Endothelial cell of umbilical vein (primary cell): ENCODE results near the gene MID1. TPM values are rescaled to one million over a fixed set of nuclear protein-coding genes. Genes with fewer than 3 reads are reported as not detected.

Experiments
- BruUV-seq: library from RNA; stranded (reverse); fragments of 400-500 nt; replicated peaks from 2 replicates; lab custom pipeline; 2021; lab: Mats Ljungman, UMichigan
- CTCF ChIA-PET: fragments of 300-600, 350-600 bp; sonication (Branson Sonifier 250); formaldehyde crosslinking; loops from one replicate; lab custom pipeline; 2021; ENCODE audit warnings: antibody characterized with exemption, inconsistent platforms; lab: Charles Lee
- POLR2A ChIA-PET: fragments of 300-600, 350-600 bp; sonication (Branson Sonifier 250); formaldehyde crosslinking; loops from one replicate; lab custom pipeline; 2021; ENCODE audit warnings: antibody characterized with exemption, inconsistent platforms; lab: Charles Lee
- DNase-seq: peaks from one replicate; pipeline ENCODE4 v3.0.0-alpha.2; 2011; ENCODE audit warnings: low read depth, low spot score
- FAIRE-seq: peaks from 2 replicates; lab custom pipeline; 2011; peaks lifted over from hg19 to GRCh38; lab: Jason Lieb, UNC
- H2AFZ ChIP-seq: 2 replicates; pipeline ENCODE4 v1.6.0; 2012; ENCODE audit warnings: low read depth, low read length, control low read depth, inconsistent platforms
- H3K27ac ChIP-seq: 2 replicates; pipeline ENCODE4 v1.5.1; 2011; ENCODE audit warnings: low read depth, mild to moderate bottlenecking, control low read depth, low read length, moderate library complexity; ENCODE audit not compliant: insufficient read depth
- H3K27me3 ChIP-seq, 2 experiments: 2 replicates each; pipeline versions ENCODE4 v1.6.0 to v1.6.1; 2011; ENCODE audit warnings: low read length in 2 of 2, mixed read lengths in 1 of 2; ENCODE audit not compliant: control insufficient read depth in 2 of 2, insufficient read depth in 2 of 2
- H3K36me3 ChIP-seq, 2 experiments: 2 replicates in 1 of 2; 3 replicates in 1 of 2; pipeline ENCODE4 v1.5.1; 2011; ENCODE audit warnings: low read length in 2 of 2, mild to moderate bottlenecking in 1 of 2, moderate library complexity in 1 of 2; ENCODE audit not compliant: control insufficient read depth in 2 of 2, insufficient read depth in 2 of 2; ENCODE audit errors: extremely low read depth in 1 of 2
- H3K4me1 ChIP-seq: 3 replicates; pipeline ENCODE4 v1.5.1; 2011; ENCODE audit warnings: mild to moderate bottlenecking, low read length; ENCODE audit not compliant: control insufficient read depth, insufficient read depth; ENCODE audit errors: extremely low read depth
- H3K4me2 ChIP-seq: 2 replicates; pipeline ENCODE4 v1.6.1; 2011; ENCODE audit warnings: low read length, control low read depth, mixed read lengths; ENCODE audit not compliant: insufficient read depth
- H3K4me3 ChIP-seq, 3 experiments: fragments of 200-600 bp in 1 of 3; sonication (generic), shearing (Covaris generic) in 1 of 3; replicated peaks in 1 of 3; 2 replicates each; pipeline ENCODE4 v1.5.1; 2011 to 2016; ENCODE audit warnings: control low read depth in 3 of 3, low read length in 3 of 3, mild to moderate bottlenecking in 2 of 3, inconsistent platforms in 1 of 3, low read depth in 1 of 3, moderate library complexity in 1 of 3; ENCODE audit not compliant: insufficient read depth in 1 of 3
- H3K79me2 ChIP-seq: 2 replicates; pipeline ENCODE4 v1.6.0; 2012; ENCODE audit warnings: low read length, inconsistent platforms; ENCODE audit not compliant: control insufficient read depth, insufficient read depth
- H3K9ac ChIP-seq: replicated peaks from 2 replicates; pipeline ENCODE3; 2011; ENCODE audit warnings: low read length, control low read depth; ENCODE audit not compliant: insufficient read depth; ENCODE audit errors: extremely low read depth
- H3K9me1 ChIP-seq: replicated peaks from 3 replicates; pipeline ENCODE4 v1.6.0; 2011; ENCODE audit warnings: mild to moderate bottlenecking, low read length; ENCODE audit not compliant: control insufficient read depth, insufficient read depth; ENCODE audit errors: extremely low read depth
- H3K9me3 ChIP-seq: replicated peaks from 2 replicates; pipeline ENCODE4 v1.5.1; 2012; ENCODE audit warnings: low read length, inconsistent platforms; ENCODE audit not compliant: control insufficient read depth, insufficient read depth
- H4K20me1 ChIP-seq: replicated peaks from 2 replicates; pipeline ENCODE3; 2011; ENCODE audit warnings: mild to moderate bottlenecking, low read length; ENCODE audit not compliant: control insufficient read depth, insufficient read depth; ENCODE audit errors: extremely low read depth
- CTCF ChIP-seq, 2 donors: IDR thresholded peaks; 1 replicate in 1 of 2; 2 replicates in 1 of 2; pipeline ENCODE4 v1.5.1; 2011; ENCODE audit warnings: low read length in 2 of 2, mild to moderate bottlenecking in 2 of 2, moderate library complexity in 2 of 2, control low read depth in 1 of 2, inconsistent platforms in 1 of 2, low read depth in 1 of 2; ENCODE audit not compliant: insufficient read depth in 1 of 2; ENCODE audit errors: extremely low read depth in 1 of 2
- EZH2 ChIP-seq: IDR thresholded peaks from 2 replicates; pipeline ENCODE4 v1.6.1; 2012; ENCODE audit warnings: borderline replicate concordance, low read depth, mild to moderate bottlenecking, moderate library complexity, low read length, inconsistent platforms; ENCODE audit not compliant: severe bottlenecking
- FOS ChIP-seq: IDR thresholded peaks from 2 replicates; pipeline ENCODE4 v1.6.1; 2011; ENCODE audit warnings: mild to moderate bottlenecking, low read length, moderate library complexity, borderline replicate concordance; ENCODE audit not compliant: insufficient read depth
- GATA2 ChIP-seq: IDR thresholded peaks from 2 replicates; pipeline ENCODE4 v1.7.0; 2011; ENCODE audit warnings: low read depth, mild to moderate bottlenecking, moderate library complexity, mixed read lengths, low read length; ENCODE audit not compliant: insufficient read length, insufficient read depth
- JUN ChIP-seq: IDR thresholded peaks from 2 replicates; pipeline ENCODE4 v1.6.1; 2011; ENCODE audit warnings: borderline replicate concordance, low read depth; ENCODE audit not compliant: insufficient read length, insufficient read depth
- MAX ChIP-seq: IDR thresholded peaks from 2 replicates; pipeline ENCODE4 v1.6.1; 2011; ENCODE audit not compliant: insufficient read depth, insufficient read length
- MYC ChIP-seq: IDR thresholded peaks from one replicate; pipeline ENCODE4 v1.6.1; 2011; ENCODE audit warnings: mild to moderate bottlenecking, low read depth, low read length
- POLR2A ChIP-seq: IDR thresholded peaks from 2 replicates; pipeline ENCODE4 v1.6.1; 2012; ENCODE audit warnings: low read depth, mild to moderate bottlenecking, control low read depth, low read length
- POLR2AphosphoS5 ChIP-seq: IDR thresholded peaks from 2 replicates; pipeline ENCODE4 v1.6.1; 2012; ENCODE audit warnings: low read depth, mild to moderate bottlenecking, control low read depth, low read length, moderate library complexity; ENCODE audit not compliant: insufficient read depth
- dilution Hi-C: fragments of 300-500 bp; cut with MboI; formaldehyde crosslinking; loops from one replicate; pipeline ENCODE4 v1.15.0; 2019; ENCODE audit warnings: low sequenced_read_pairs; ENCODE audit not compliant: extremely low pct_ligation_motif_present
- intact Hi-C: fragments of 100-400 bp; cut with micrococcal nuclease; formaldehyde crosslinking; loops from one replicate; pipeline ENCODE4 v1.10.0; 2022
- polyA plus RNA-seq, 4 experiments: library from polyadenylated mRNA; depleted of rRNA in 3 of 4; stranded (reverse) in 3 of 4; unstranded in 1 of 4; fragments of >200 nt; gene quantifications; 2 replicates each; pipeline versions ENCODE4 v1.2.1 to v1.2.3, GENCODE V29; 2011 to 2012; ENCODE audit warnings: missing spikeins in 1 of 4
- total RNA-seq: library from RNA; stranded (reverse); gene quantifications from 2 replicates; pipeline ENCODE4 v1.2.3, GENCODE V29; 2021

MID1 gene
- total and polyA plus RNA-seq, 2 donors (not counting 3 experiments of a cell fraction or from before 2014, with no cell fraction given): 21.3 to 29.8 TPM

- no peaks in the 10 kb centered on the region for H3K9me3 ChIP-seq
- no peak overlapping the region for H3K27ac ChIP-seq
- BruUV-seq: no TSS peak
- H3K9ac ChIP-seq: no peak overlapping the region
- ChIA-PET CTCF (interaction anchor here (1.8 kb wide), 1 partner anchor 83 kb away, joined by 4 read pairs; no protein-coding TSS in a partner anchor), POLR2A (no interaction called here)
- H3K4me3 ChIP-seq: no peak overlapping the region
- H3K36me3 ChIP-seq: no peaks in the 10 kb centered on the region
- no peaks in the 10 kb centered on the region for H4K20me1 ChIP-seq
- H2AFZ ChIP-seq: no peak overlapping the region
- H3K4me2 ChIP-seq: no peak overlapping the region
- FAIRE-seq: no peak
- H3K27me3 ChIP-seq: no peaks in the 10 kb centered on the region
- intact Hi-C loops: no loop called here
- DNase-seq: no peak
- TF ChIP-seq GATA2 (no peak), EZH2 (no peak), MYC (no peak), POLR2A (no peak), POLR2AphosphoS5 (no peak), CTCF (IDR thresholded peaks at IDR 0.05; ENCODE audit: extremely low read depth in 1 of 2, insufficient read depth in 1 of 2, low read depth in 1 of 2, low read length in 2 of 2) (no peak), JUN (no peak), MAX (no peak), FOS (no peak)
- no peaks in the 10 kb centered on the region for H3K9me1 ChIP-seq
- H3K4me1 ChIP-seq: peaks cover 8% of the 10 kb centered on the region
- no peaks in the 10 kb centered on the region for H3K79me2 ChIP-seq
- dilution Hi-C loops: no loop called here
Measured at GRCh38 chrX:10514891-10515290, 105.5 kb downstream of the MID1 start.
